ENCODE data around the gene EGFR.

- TF ChIP-seq POLR2A (IDR thresholded peaks at IDR 0.05) (no peak), CTCF (IDR thresholded peaks at IDR 0.05) (no peak)
These were observed 223.8 kb downstream of the EGFR start for GRCh38 chr7:55242613-55243012.

Data from adrenal gland (tissue), 5 donors.